ENCODE data around the gene RAD54L2. TPM values are rescaled to one million over a fixed set of nuclear protein-coding genes. Genes with fewer than 3 reads are reported as not detected.
"Not testable (repeated sequence)": the region's sequence is repeated elsewhere in the genome, so short reads cannot be mapped to it uniquely, and the experiment has no call there.

RAD54L2 gene
- total RNA-seq, 2 experiments from 2014 or later: 24.1 to 24.6 TPM

DNA sequence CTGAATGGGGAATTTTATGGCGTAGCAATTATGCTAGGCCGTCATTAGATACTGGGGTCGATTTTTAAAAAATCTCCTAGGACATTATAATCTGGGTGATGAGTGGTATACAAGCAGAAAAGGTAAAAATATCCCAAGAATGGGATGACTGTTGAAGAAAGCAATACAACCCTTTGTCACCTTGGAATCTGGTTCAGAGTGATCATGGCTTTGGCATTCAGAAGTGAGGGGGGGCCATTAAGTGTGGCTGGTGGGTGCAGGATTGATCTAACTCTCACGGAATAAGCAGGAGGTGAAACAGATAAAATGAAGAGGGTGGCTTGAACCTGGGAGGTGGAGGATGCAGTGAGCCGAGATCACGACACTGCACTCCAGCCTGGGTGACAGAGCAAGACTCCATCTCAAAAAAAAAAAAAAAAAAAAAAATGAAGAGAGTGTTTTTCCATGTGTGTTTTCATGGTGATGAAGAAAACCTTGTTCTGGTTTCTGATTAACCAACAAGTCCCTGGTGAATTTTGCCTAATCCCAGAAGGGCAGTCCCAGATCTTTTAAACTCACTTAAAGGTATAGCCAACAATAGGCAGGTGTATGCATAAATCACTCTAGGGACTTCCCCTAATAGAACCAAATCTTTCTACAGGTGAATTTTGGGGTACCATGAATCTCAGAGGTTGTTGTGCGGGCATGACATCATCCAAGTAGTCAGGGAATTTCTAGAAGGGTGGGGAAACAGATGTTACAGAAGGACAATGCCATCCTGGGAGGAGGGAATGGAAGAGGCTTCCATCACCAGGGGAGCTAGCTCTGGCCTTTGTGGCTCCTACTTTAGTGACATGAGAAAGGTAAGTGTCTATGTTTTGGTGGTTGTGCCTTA, 3.1 kb upstream of the RAD54L2 start:
- H3K27me3 Mint-ChIP-seq: no peaks in the 10 kb centered on the region
- no peak overlapping the region for H3K27ac Mint-ChIP-seq
- intact Hi-C loops (cut with micrococcal nuclease): no loop called here
- H3K4me3 Mint-ChIP-seq: no peak overlapping the region
- no peak for DNase-seq
- no peaks in the 10 kb centered on the region for H3K36me3 Mint-ChIP-seq (ENCODE audit: low read depth)
- no peaks in the 10 kb centered on the region for H3K9me3 Mint-ChIP-seq
- peaks cover 14% of the 10 kb centered on the region for H3K4me1 Mint-ChIP-seq (ENCODE audit: low read depth)
- CTCF ChIA-PET: no interaction called here
- POLR2A ChIA-PET: interaction anchor here (1.3 kb wide), 1 partner anchor 36 kb away, joined by 4 read pairs; the partner anchor contains the start of gene DCAF1
- no peak for ATAC-seq
- TF ChIP-seq, protein P1, sequence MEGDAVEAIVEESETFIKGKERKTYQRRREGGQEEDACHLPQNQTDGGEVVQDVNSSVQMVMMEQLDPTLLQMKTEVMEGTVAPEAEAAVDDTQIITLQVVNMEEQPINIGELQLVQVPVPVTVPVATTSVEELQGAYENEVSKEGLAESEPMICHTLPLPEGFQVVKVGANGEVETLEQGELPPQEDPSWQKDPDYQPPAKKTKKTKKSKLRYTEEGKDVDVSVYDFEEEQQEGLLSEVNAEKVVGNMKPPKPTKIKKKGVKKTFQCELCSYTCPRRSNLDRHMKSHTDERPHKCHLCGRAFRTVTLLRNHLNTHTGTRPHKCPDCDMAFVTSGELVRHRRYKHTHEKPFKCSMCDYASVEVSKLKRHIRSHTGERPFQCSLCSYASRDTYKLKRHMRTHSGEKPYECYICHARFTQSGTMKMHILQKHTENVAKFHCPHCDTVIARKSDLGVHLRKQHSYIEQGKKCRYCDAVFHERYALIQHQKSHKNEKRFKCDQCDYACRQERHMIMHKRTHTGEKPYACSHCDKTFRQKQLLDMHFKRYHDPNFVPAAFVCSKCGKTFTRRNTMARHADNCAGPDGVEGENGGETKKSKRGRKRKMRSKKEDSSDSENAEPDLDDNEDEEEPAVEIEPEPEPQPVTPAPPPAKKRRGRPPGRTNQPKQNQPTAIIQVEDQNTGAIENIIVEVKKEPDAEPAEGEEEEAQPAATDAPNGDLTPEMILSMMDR (IDR thresholded peaks at IDR 0.05): no peak

DNA sequence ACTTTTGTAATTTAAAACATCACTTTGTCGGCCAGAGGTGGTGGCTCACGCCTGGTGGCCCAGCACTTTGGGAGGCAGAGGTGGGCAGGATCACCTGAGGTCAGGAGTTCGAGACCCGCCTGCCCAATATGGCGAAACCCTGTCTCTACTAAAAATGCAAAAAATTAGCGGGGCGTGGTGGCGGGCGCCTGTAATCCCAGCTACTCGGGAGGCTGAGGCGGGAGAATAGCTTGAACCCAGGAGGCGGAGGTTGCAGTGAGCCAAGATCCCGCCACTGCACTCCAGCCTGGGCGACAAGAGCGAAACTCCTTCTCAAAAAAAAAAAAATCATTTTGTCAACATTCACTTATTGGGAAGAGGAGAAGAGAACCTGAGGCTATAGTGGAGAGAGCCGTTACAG, 888 bp upstream of the RAD54L2 start:
- DNase-seq; H3K27me3 Mint-ChIP-seq; H3K9me3 Mint-ChIP-seq; intact Hi-C loops (cut with micrococcal nuclease); ATAC-seq; H3K36me3 Mint-ChIP-seq (ENCODE audit: low read depth): not testable (repeated sequence)
- POLR2A ChIA-PET: interaction anchor here (0.6 to 3.9 kb wide), 10 partner anchors 9 to 260 kb away, joined by 3 to 32 read pairs (median 3); partner anchors contain the start of gene DCAF1
- Mint-ChIP-seq H3K4me3 (peak overlapping the region; percentile 83), H3K4me1 (ENCODE audit: low read depth) (peaks cover 22% of the 10 kb centered on the region), H3K27ac (peak overlapping the region; percentile 89)
- CTCF ChIA-PET: interaction anchor here (0.9 to 3.9 kb wide), 2 partner anchors 17 to 35 kb away, joined by 3 to 29 read pairs; no protein-coding TSS in a partner anchor

DNA sequence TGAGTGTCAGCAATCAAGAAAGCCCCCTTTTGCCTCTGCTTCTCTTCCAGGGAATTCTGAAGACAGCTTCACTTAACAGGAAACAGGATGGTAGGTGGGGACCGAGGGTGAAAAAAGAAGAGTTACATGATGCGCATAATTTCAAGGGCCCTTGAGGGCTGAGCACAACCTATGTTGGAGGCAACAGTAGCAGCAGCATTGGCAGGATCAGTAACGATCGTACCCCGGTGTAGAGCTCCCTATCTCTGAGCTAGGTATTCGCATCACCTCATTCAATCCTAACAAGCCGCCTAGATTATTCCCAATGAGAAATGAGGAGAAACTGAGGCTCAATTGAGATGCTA, 432 bp upstream of the RAD54L2 start:
- TF ChIP-seq, protein P1 (IDR thresholded peaks at IDR 0.05): no peak
- Mint-ChIP-seq H3K27me3 (no peaks in the 10 kb centered on the region), H3K9me3 (no peaks in the 10 kb centered on the region), H3K4me3 (peak overlapping the region; percentile 83), H3K36me3 (ENCODE audit: low read depth) (peaks cover 1% of the 10 kb centered on the region), H3K4me1 (ENCODE audit: low read depth) (peaks cover 22% of the 10 kb centered on the region), H3K27ac (peak overlapping the region; percentile 89)
- intact Hi-C loops (cut with micrococcal nuclease): no loop called here
- ChIA-PET CTCF (interaction anchor here (0.9 to 4.0 kb wide), 5 partner anchors 17 to 144 kb away, joined by 3 to 29 read pairs (median 13); partner anchors contain the start of gene DCAF1), POLR2A (interaction anchor here (0.6 to 3.9 kb wide), 10 partner anchors 9 to 259 kb away, joined by 3 to 32 read pairs (median 3); partner anchors contain the start of gene DCAF1)
- ATAC-seq: peak; percentile 36
- peak; percentile 30 for DNase-seq

DNA sequence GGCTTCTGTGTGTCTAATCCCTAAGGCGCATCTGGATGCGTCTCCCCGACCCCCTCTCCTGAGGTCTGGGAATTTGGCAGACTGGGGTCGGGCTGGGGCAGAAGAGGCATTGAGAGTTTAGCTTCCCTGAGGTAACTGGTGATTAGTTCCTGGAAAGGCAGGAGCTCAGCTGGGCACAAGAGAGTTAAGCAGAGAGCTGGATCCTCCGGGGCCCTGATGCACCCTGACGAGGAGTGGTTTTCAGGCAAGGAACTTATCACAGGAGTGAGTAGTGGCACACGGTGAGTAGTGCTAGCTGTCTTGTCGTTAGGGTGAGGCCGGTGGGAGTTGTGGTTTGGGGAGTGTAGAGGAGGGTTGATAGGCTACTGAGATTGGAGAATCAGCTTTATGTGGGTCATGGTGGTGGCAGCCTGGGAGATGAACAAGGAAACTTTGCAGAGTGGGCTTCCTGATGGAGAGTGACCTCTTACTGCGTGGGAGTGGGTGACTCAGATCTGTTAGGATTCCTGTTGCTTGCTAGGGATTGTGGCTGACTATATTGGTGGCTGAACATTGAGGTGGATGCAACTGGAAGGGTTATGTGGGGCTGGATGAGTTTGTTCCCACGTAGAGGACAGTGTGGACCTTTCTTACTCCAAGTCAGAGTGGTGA, 897 bp downstream of the RAD54L2 start:
- H3K36me3 Mint-ChIP-seq (ENCODE audit: low read depth): peaks cover 1% of the 10 kb centered on the region
- H3K4me1 Mint-ChIP-seq (ENCODE audit: low read depth): peaks cover 26% of the 10 kb centered on the region

DNA sequence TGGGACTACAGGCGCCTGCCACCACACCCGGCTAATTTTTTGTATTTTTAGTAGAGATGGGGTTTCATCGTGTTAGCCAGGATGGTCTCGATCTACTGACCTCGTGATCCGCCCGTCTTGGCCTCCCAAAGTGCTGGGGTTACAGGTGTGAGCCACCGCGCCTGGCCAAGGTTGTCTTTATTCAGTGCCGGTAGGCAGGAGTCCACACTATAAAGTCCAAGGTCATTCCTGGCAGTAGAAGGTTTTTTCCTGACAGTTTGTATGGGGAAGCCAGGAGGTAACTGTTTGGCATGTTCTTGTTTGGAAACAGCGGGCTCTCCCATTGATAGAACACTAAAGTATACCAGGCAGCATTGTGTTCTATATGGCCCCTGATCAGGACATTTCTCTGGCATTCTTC, 4.1 kb downstream of the RAD54L2 start:
- POLR2A ChIA-PET; H3K9me3 Mint-ChIP-seq; intact Hi-C loops (cut with micrococcal nuclease); DNase-seq; H3K36me3 Mint-ChIP-seq (ENCODE audit: low read depth); H3K27me3 Mint-ChIP-seq; H3K4me3 Mint-ChIP-seq; H3K27ac Mint-ChIP-seq; ATAC-seq: not testable (repeated sequence)
- H3K4me1 Mint-ChIP-seq (ENCODE audit: low read depth): peaks cover 27% of the 10 kb centered on the region
- CTCF ChIA-PET: interaction anchor here (1.1 kb wide), 1 partner anchor 139 kb away, joined by 3 read pairs; no protein-coding TSS in a partner anchor

More for the DNA sequence above, 897 bp downstream of the RAD54L2 start:
- peak overlapping the region; percentile 74 for H3K4me3 Mint-ChIP-seq
- ChIA-PET POLR2A (interaction anchor here (0.7 to 3.9 kb wide), 8 partner anchors 7 to 125 kb away, joined by 3 to 32 read pairs (median 4); partner anchors contain the start of gene DCAF1), CTCF (interaction anchor here (0.8 to 4.0 kb wide), 8 partner anchors 9 to 142 kb away, joined by 3 to 29 read pairs (median 6); partner anchors contain the start of gene DCAF1)
- H3K27ac Mint-ChIP-seq: peak overlapping the region; percentile 81
- DNase-seq: peak; percentile 78
- no peaks in the 10 kb centered on the region for H3K27me3 Mint-ChIP-seq
- no peaks in the 10 kb centered on the region for H3K9me3 Mint-ChIP-seq
- peak; percentile 62 for ATAC-seq
- TF ChIP-seq, protein P1 (IDR thresholded peaks at IDR 0.05): no peak
- intact Hi-C loops (cut with micrococcal nuclease): no loop called here
